Jurkat, Clone E6-1 (cell line): ENCODE measurements around the gene CTAG1A.
"Not testable (repeated sequence)": the region's sequence is repeated elsewhere in the genome, so short reads cannot be mapped to it uniquely, and the experiment has no call there.

ENCODE experiments used
- DNase-seq: peaks from one replicate; pipeline ENCODE4 v3.0.0-alpha.2; 2011; ENCODE audit warnings: low read depth, low spot score
- H3K4me3 ChIP-seq: 2 replicates; pipeline ENCODE4 v1.5.1; 2011; ENCODE audit warnings: mild to moderate bottlenecking, low read length, control low read depth, moderate library complexity

Gene CTAG1A

DNA sequence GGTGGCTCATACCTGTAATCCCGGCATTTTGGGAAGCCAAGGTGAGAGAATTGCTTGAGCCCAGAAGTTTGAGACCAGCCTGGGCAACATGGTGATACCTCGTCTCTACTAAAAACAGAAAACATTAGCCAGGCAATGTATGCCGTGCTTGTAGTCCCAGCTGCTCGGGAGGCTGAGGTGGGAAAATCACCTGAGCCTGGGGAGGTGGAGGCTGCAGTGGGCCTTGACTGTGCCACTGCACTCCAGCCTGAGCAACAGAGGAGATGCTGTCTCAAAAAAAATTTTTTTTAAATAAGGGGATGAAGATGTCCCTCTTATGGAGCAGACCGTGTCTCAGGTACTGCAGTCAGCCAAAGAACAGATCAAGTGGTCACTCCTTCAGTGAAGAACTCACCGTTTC, 20.6 kb downstream of the CTAG1A start:
- DNase-seq = no peak
- H3K4me3 ChIP-seq = no peak overlapping the region

DNA sequence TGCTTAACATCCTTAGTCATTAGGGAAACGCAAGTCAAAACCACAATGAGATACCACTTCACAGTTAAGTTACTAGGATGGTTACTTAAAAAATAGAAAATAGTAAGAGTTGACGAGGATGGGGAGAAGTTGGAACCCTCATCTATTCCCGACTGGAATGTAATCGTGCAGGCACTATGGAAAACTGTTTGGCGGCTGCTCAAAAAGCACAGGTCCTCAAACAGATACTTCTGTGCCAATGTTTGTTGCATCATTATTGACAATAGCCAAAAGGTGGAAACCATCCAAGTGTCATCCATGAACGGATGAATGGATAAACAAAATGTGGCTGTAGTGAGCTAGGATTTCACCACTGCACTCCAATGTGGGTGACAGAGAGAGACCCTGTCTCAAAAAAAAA, 22.4 kb downstream of the CTAG1A start:
- DNase-seq = no peak
- H3K4me3 ChIP-seq = no peak overlapping the region

DNA sequence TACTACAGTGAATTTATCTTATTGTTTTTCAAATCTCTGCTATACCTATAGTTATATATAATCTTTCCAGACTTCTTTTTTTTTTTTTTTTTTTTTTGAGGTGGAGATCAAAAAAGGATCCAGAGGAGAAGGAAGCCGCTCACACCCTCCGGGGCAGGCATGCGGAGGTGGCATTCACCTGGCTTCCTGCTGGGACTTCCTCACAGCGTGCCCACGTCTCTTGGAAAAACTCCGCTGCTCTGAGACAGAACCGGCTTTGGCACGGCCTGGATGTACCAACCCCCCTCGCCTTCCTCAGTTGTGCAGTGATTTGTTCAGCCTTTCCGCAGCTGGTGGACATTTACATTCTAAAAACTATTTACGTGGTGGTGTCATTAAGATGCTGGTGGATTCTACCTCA, 23.0 kb downstream of the CTAG1A start:
- H3K4me3 ChIP-seq, DNase-seq: not testable (repeated sequence)

DNA sequence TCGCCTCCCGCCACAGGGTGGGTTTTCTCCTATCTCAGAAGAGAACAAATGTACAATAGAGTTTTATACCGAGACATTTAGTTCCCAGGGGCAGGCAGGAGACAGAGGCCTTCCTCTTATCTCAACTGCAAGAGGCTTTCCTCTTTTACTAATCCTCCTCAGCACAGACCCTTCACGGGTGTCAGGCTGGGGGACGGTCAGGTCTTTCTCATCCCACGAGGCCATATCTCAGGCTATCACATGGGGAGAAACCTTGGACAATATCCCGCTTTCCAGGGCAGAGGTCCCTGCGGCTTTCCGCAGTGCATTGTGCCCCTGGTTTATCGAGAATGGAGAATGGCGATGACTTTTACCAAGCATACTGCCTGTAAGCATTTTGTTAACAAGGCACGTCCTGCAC, 23.9 kb downstream of the CTAG1A start:
- DNase-seq, H3K4me3 ChIP-seq: not testable (repeated sequence)

DNA sequence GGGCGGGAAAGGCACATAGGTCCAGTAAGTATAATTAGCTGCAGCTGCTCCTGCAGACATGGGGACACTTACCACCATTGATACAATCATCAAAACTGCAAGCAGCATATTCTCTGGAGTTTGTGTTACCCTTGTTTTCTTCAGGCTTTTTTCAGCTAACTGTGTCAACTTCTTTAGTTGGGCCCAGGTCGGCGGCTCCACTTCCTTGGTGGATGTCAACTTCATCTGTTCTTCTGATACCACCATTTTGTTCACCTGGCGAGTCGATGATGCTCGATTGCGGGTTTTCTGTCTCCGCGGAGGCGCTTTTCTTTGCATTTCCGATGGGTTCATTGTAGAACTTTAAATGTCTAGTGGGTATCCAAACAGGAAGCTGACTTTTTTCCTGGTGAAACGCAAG, 26.2 kb downstream of the CTAG1A start:
- DNase-seq, H3K4me3 ChIP-seq: not testable (repeated sequence)

DNA sequence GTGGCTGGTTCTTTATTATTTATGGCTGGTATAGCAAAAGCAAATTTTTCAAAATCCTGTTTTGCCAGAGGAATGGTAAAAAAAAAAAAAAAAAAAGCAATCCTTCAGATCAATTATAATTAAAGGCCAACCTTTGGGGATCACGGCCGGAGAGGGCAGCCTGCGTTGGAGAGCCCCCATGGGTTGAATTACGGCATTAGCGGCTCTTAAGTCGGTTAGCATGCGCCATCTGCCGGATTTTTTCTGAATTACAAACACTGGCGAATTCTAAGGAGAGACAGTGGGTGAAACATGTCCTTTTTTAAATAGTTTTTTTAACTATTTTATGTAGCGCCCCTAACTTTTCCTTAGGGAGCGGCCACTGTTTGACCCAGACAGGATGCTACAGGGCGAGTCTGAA, 28.7 kb downstream of the CTAG1A start:
- not testable (repeated sequence) for DNase-seq, H3K4me3 ChIP-seq

DNA sequence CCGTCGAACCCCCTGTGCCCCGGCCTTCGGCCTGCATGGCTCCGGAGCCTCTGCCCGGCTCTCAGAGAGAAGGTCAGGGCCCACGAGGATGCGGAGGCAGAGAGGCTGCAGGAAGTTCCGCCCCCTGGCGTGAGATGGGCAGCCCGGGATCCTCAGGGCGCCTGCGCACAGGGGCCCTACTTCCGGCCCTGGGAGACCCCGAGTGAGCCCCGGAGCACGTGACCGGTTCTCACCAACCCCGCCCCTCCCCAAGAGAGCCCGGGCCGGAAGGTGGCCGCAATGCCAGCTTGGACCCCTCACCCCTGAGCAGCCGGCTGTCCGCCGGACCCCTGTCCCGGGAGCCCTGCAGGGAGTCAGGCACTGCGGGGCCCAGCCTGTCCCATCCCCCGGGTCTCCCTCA, 34.2 kb downstream of the CTAG1A start, which contains the start of gene CTAG1B:
Gene CTAG1B (minus strand): TSS at position 101 of the 400 bp plus-strand sequence. CDS start 64 bp downstream, at position 37.
- not testable (repeated sequence) for DNase-seq, H3K4me3 ChIP-seq

DNA sequence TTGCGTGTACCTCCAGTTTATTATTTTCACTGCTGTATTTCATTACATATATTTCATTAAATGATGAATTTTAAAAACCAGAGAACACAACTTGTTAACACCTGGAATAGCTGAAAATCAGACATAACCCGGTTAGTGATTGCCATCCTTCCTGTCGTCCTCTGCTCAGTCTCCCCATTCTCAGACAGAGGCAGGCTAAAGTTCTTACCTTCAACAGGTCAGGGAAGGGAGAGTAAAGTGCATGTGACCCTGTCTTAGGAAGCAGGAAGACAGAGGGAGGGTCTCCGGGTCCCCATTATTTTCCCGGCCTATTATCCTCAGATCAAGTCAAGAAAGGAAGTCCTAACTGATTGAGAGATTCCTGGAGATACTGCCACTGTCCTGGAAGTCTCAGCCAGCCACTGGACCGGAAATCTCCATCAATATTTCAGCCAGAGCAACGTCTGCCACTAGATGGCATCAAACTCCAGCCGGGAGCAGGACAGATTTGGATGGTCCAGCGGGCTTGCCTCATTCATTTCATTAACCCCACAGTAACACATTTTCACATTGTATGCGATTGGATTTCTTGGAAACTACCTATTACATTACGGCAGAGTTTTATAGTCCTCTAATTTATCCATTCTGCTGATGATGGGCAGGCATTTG, 36.0 kb downstream of the CTAG1A start:
- DNase-seq, H3K4me3 ChIP-seq: not testable (repeated sequence)

DNA sequence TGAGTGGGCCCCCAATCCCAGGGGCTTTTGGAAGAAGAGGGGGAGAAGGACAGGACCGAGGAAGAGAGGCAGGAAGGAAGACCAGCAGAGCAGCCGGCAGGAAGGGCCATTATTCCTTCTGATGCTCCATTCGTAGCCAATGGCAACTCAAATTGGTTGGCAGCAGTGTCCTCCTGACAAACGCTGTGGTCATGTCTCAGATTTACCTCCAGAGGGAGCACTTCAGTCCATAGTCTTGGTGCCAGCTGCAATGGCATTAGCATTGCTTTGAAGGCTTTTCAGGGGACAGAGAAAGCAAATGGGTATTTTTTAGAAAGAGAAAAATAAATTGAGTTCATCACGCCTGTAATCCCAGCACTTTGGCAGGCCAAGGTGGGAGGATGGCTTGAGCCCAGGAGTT, 44.0 kb downstream of the CTAG1A start:
- H3K4me3 ChIP-seq, DNase-seq: not testable (repeated sequence)

DNA sequence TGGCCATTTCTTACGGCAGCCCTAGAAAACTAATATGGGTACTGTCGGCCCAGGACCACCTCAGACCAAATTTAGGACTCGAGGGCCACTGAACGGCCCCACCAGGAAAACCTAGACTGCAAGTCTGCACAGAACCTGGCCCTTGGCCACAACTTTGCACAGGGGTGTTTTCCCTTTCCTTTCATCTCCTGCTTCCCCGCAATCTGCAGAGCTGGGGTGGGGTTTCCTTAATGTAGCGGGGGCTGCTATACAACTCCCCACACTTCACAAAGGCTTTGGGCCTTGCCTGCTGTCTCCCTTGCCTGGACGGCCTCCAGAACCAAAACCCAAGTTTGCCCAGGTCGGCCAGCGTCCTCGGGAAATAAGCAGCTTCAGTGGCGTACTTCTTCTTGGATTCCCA, 46.0 kb downstream of the CTAG1A start:
- not testable (repeated sequence) for DNase-seq, H3K4me3 ChIP-seq

DNA sequence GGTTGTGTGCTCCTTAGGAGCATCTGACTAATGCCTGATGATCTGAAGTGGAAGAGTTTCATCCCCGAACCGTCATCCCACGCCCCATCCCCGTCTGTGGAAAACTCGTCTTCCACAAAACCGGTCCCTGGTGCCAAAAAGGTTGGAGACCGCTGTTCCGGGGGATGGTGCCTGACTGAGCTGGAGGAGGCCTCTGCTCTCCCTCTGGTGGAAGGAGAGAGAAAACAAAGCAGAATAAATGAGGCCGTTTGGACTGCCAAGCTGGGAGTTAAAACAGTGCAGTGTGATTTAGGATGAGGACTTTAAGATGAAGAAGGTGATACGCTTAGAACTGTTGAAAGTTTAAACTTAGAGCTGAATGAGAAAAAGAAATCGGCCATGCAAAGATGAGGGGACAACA, 48.7 kb downstream of the CTAG1A start:
- DNase-seq = not testable (repeated sequence)

More for the DNA sequence above, 48.7 kb downstream of the CTAG1A start:
- H3K4me3 ChIP-seq = not testable (repeated sequence)
